GM13977 (cell line): ENCODE measurements around the gene WDFY3.

Source experiments
- DNase-seq: peaks from one replicate; pipeline ENCODE4 v3.0.0; 2012; ENCODE audit warnings: low spot score
- in situ Hi-C: fragments of 300-500 bp; cut with MboI; formaldehyde crosslinking; loops from one replicate; pipeline ENCODE4 v1.12.0; 2022; ENCODE audit warnings: low sequenced_read_pairs, low pct_unique_long_range_greater_than_20kb, mixed read lengths, inconsistent platforms; ENCODE audit not compliant: unreplicated experiment
- TF ChIP-seq, protein P1 (sequence below): IDR thresholded peaks from 2 replicates; pipeline ENCODE4 v1.5.1; 2012; ENCODE audit warnings: mild to moderate bottlenecking, control low read depth; ENCODE audit not compliant: insufficient read depth; ENCODE audit errors: extremely low read depth, missing control alignments

The WDFY3 gene

DNA sequence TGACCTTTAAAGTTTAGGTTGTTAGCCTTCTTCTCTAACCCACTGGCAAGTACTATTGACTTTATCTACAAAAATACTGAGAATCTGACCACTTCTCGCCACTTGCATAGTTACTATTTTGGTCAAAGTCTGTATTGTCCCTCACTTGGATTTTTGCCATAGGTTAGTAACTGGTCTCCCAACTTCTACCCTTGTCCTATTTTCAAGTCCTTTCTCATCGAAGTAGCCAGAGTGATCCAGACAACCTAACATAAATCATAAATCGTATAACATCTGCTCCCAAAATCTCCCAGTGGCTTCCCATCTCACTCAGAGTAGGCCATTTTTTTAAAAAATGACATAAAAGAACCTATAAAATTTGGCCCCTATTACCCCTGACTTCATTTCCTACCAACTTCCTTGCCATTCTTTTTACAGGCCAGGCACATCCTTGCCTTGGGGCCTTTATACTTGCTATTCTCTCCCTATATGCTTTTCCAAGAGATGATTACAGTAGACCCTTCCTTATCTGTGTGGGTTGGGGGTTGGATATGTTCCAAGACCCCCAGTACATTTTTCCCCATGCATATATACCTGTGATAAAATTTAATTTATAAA lies 29.0 kb downstream of the WDFY3 start:
- DNase-seq = no peak
- TF ChIP-seq, protein P1, sequence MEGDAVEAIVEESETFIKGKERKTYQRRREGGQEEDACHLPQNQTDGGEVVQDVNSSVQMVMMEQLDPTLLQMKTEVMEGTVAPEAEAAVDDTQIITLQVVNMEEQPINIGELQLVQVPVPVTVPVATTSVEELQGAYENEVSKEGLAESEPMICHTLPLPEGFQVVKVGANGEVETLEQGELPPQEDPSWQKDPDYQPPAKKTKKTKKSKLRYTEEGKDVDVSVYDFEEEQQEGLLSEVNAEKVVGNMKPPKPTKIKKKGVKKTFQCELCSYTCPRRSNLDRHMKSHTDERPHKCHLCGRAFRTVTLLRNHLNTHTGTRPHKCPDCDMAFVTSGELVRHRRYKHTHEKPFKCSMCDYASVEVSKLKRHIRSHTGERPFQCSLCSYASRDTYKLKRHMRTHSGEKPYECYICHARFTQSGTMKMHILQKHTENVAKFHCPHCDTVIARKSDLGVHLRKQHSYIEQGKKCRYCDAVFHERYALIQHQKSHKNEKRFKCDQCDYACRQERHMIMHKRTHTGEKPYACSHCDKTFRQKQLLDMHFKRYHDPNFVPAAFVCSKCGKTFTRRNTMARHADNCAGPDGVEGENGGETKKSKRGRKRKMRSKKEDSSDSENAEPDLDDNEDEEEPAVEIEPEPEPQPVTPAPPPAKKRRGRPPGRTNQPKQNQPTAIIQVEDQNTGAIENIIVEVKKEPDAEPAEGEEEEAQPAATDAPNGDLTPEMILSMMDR = no peak
- in situ Hi-C loops = no loop called here

DNA sequence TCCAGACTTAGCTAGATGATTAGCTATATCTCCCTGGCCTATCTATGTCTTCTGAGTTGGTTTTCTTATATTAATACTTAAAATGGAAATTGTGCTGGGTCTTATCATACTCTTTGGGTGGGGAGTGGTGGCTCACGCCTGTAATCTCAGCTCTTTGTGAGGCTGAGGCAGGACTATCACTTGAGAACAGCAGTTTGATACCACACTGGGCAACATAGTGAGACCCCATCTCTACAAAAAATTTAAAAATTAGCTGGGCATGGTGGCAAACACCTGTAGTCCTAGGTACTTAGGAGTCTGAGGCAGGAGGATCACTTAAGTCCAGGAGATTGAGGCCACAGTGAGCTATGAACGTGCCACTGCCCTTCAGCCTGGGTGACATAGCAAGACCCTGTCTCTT lies 30.4 kb downstream of the WDFY3 start:
- TF ChIP-seq, protein P1 = no peak
- DNase-seq = no peak
- in situ Hi-C loops = no loop called here

DNA sequence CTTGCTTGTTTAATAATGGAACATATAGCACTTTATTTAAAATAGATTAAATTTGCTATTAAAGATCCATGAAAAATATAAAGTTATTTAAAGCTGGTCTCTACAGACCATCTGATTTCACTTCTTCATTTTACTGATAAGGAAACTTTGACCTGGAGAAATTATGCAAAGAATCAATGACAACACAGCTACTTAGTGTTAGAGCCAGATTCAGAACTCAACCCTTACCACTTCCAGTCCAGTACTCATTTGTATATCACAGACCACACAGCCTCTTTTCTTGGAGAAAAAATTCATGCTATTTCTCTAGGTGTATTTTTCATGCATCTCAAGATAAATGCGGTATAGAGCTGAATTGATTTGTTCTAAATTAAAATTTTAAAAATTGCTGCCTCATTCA lies 34.0 kb downstream of the WDFY3 start:
- no peak for DNase-seq
- TF ChIP-seq, protein P1 = no peak
- in situ Hi-C loops = no loop called here

DNA sequence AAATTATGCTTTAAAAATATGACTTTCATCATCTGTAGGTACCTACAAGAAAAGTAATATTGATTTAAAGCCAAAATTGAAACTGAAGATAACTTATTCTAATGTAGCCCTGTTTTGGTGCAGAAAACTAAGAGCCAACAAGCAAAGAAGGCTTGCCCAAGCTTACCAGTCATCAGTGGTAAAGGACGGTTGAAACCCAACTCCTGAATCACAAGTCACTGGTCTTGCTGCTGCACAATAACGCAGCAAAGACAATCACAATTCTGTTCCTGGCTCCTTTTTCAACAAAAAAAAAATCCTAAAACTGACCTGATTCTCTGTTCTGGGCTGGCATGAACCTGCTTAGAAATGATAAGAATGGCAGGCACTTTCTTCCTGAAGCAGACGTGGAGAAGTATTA lies 34.5 kb downstream of the WDFY3 start:
- TF ChIP-seq, protein P1 = no peak
- no peak for DNase-seq
- in situ Hi-C loops = no loop called here

DNA sequence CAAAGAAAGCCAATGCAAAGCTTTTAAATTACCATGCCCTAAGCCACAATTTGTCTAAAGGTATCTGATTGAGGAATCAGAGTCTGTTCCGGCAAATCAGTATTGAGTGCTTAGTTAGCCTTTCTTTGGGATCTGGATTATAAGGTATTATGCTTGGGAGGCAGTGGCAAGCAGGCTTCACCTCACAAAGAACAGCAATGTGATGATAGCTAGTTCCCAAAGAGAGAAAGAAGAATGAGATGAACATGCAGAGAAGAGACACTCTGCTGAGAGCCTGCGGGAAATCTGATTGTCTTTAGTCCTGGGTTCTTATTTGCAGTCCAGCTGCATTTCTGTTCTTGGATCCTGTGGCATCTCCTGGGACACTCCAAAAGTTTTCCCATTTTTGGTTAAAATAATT lies 35.2 kb downstream of the WDFY3 start:
- no peak for DNase-seq
- in situ Hi-C loops = no loop called here
- TF ChIP-seq, protein P1 = no peak

DNA sequence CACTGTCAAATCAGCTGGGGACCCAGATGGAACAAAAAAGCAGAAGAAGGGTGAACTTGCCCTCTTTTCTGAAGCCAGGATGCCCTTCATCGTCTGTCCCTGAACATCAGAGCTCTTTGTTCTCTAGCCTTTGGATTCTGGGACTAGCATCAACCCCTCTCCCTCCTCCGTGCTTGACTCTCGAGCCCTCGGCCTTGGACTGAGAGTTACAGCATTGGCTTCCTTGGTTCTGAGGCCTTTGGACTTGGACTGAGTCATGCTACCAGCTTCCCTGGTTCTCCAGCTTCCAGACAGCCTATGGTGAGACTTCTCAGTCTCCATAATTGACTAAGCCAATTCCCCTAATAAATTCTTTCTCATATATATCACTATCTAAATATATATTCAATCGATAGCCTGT lies 38.4 kb downstream of the WDFY3 start:
- no peak for DNase-seq
- in situ Hi-C loops = no loop called here
- TF ChIP-seq, protein P1 = no peak

DNA sequence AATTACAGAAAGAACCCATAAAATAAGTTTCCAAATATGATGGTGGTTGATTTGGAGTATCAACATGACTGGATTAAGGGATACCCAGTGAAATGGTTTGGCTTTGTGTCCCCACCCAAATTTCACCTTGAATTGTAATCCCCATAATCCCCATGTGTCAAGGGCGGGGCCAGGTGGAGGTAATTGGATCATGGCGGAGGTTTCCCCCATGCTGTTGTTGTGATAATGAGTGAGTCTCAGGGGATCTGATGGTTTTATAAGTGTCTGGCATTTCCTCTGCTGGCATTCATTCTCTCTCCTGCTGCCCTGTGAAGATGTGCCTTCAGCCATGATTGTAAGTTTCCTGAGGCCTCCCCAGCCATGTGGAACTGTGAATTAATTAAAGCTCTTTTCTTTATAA lies 39.1 kb downstream of the WDFY3 start:
- DNase-seq = no peak
- TF ChIP-seq, protein P1 = no peak

More for the DNA sequence above, 39.1 kb downstream of the WDFY3 start:
- in situ Hi-C loops = no loop called here
